Loucy (cell line): ENCODE results near the gene KRT74.

Source experiments
- H2AFZ ChIP-seq: fragments of 200-600 bp; sonication (generic); 2 replicates; pipeline ENCODE4 v1.6.0; 2016; ENCODE audit warnings: antibody characterized with exemption, mild to moderate bottlenecking, low read length, moderate library complexity
- H3F3A ChIP-seq: fragments of 200-600 bp; 2 replicates; pipeline ENCODE4 v1.6.0; 2016; ENCODE audit warnings: antibody characterized with exemption, low read depth, mild to moderate bottlenecking
- H3K27me3 ChIP-seq: fragments of 200-600 bp; sonication (generic); 2 replicates; pipeline ENCODE4 v1.6.1; 2014; ENCODE audit warnings: low read length, mild to moderate bottlenecking; ENCODE audit not compliant: insufficient read depth, poor library complexity, severe bottlenecking
- H3K36me3 ChIP-seq: fragments of 200-600 bp; sonication (generic); 2 replicates; pipeline ENCODE4 v1.6.1; 2016; ENCODE audit warnings: low read length; ENCODE audit not compliant: insufficient read depth
- H3K4me1 ChIP-seq: fragments of 200-600 bp; sonication (generic); 2 replicates; pipeline ENCODE4 v1.5.1; 2014; ENCODE audit warnings: low read length, mild to moderate bottlenecking; ENCODE audit not compliant: insufficient read depth, poor library complexity, severe bottlenecking
- H3K4me2 ChIP-seq: fragments of 200-600 bp; sonication (generic); 2 replicates; pipeline ENCODE4 v1.6.0; 2014; ENCODE audit warnings: antibody characterized with exemption, low read length, low read depth, mild to moderate bottlenecking; ENCODE audit not compliant: poor library complexity, severe bottlenecking
- H3K4me3 ChIP-seq: fragments of 200-600 bp; sonication (generic); 2 replicates; pipeline ENCODE4 v1.5.1; 2014; ENCODE audit warnings: low read length, mild to moderate bottlenecking, mixed read lengths; ENCODE audit not compliant: poor library complexity, severe bottlenecking
- H3K79me2 ChIP-seq: fragments of 200-600 bp; sonication (generic); 2 replicates; pipeline ENCODE4 v1.6.1; 2014; ENCODE audit warnings: low read length; ENCODE audit not compliant: insufficient read depth
- H3K9ac ChIP-seq: fragments of 200-600 bp; sonication (generic); 2 replicates; pipeline ENCODE4 v1.6.0; 2014; ENCODE audit warnings: mild to moderate bottlenecking, low read depth, low read length, moderate library complexity; ENCODE audit not compliant: poor library complexity, severe bottlenecking
- H3K9me2 ChIP-seq: fragments of 200-600 bp; sonication (generic); replicated peaks from 2 replicates; pipeline ENCODE4 v1.6.1; 2016; ENCODE audit warnings: low read depth, low read length, mixed read lengths
- H3K9me3 ChIP-seq: fragments of 200-600 bp; sonication (generic); 2 replicates; pipeline ENCODE4 v1.6.1; 2014; ENCODE audit warnings: mild to moderate bottlenecking, antibody characterized with exemption, low read length, low read depth; ENCODE audit not compliant: insufficient read depth
- H4K20me1 ChIP-seq: fragments of 200-600 bp; sonication (generic); 2 replicates; pipeline ENCODE4 v1.6.0; 2014; ENCODE audit warnings: antibody characterized with exemption, low read length, mild to moderate bottlenecking; ENCODE audit not compliant: insufficient read depth, poor library complexity, severe bottlenecking
- CTCF ChIP-seq: fragments of 200-600 bp; sonication (generic); conservative IDR thresholded peaks from 2 replicates; pipeline ENCODE4 v1.5.1; 2014; ENCODE audit warnings: mild to moderate bottlenecking, antibody characterized with exemption, low read length
- EZH2phosphoT487 ChIP-seq: fragments of 200-600 bp; IDR thresholded peaks from 2 replicates; pipeline ENCODE4 v1.6.1; 2018; ENCODE audit warnings: antibody characterized with exemption, mild to moderate bottlenecking, moderate library complexity, borderline replicate concordance

The KRT74 gene

GRCh38 chr12:52539821-52540173 lies 33.8 kb downstream of the KRT74 start:
- H3K4me1 ChIP-seq, result no peaks in the 10 kb centered on the region
- H3K79me2 ChIP-seq, result no peaks in the 10 kb centered on the region
- no peaks in the 10 kb centered on the region for H3K27me3 ChIP-seq
- H4K20me1 ChIP-seq, result no peaks in the 10 kb centered on the region
- no peak overlapping the region for H3K4me2 ChIP-seq
- H3K9me2 ChIP-seq, result no peaks in the 10 kb centered on the region
- H2AFZ ChIP-seq, result no peak overlapping the region
- H3K9ac ChIP-seq, result no peak overlapping the region
- no peak for TF ChIP-seq EZH2phosphoT487
- TF ChIP-seq CTCF, result no peak
- H3K9me3 ChIP-seq, result no peaks in the 10 kb centered on the region
- H3F3A ChIP-seq, result no peaks in the 10 kb centered on the region
- no peaks in the 10 kb centered on the region for H3K36me3 ChIP-seq
- no peak overlapping the region for H3K4me3 ChIP-seq

GRCh38 chr12:52539083-52539820 lies 34.4 kb downstream of the KRT74 start:
- H3K4me2 ChIP-seq, result no peak overlapping the region
- H3K9ac ChIP-seq, result no peak overlapping the region

GRCh38 chr12:52537101-52537500 lies 36.5 kb downstream of the KRT74 start:
- no peak overlapping the region for H3K4me2 ChIP-seq
- H3K36me3 ChIP-seq, result no peaks in the 10 kb centered on the region

More at GRCh38 chr12:52539083-52539820, 34.4 kb downstream of the KRT74 start:
- no peaks in the 10 kb centered on the region for H3F3A ChIP-seq
- H3K36me3 ChIP-seq, result no peaks in the 10 kb centered on the region
- H3K27me3 ChIP-seq, result no peaks in the 10 kb centered on the region
- H3K4me1 ChIP-seq, result no peaks in the 10 kb centered on the region
- TF ChIP-seq CTCF (no peak), EZH2phosphoT487 (no peak)
- H3K9me2 ChIP-seq, result no peaks in the 10 kb centered on the region
- no peak overlapping the region for H2AFZ ChIP-seq
- no peaks in the 10 kb centered on the region for H3K9me3 ChIP-seq
- no peak overlapping the region for H3K4me3 ChIP-seq
- H4K20me1 ChIP-seq, result no peaks in the 10 kb centered on the region
- H3K79me2 ChIP-seq, result no peaks in the 10 kb centered on the region

More at GRCh38 chr12:52537101-52537500, 36.5 kb downstream of the KRT74 start:
- H2AFZ ChIP-seq, result no peak overlapping the region
- TF ChIP-seq CTCF (no peak), EZH2phosphoT487 (no peak)
- no peaks in the 10 kb centered on the region for H3K4me1 ChIP-seq
- H3K9me3 ChIP-seq, result no peaks in the 10 kb centered on the region
- H3F3A ChIP-seq, result no peaks in the 10 kb centered on the region
- no peaks in the 10 kb centered on the region for H3K9me2 ChIP-seq
- no peaks in the 10 kb centered on the region for H3K27me3 ChIP-seq
- H3K9ac ChIP-seq, result no peak overlapping the region
- H4K20me1 ChIP-seq, result no peaks in the 10 kb centered on the region
- no peaks in the 10 kb centered on the region for H3K79me2 ChIP-seq
- H3K4me3 ChIP-seq, result no peak overlapping the region
